CD4-positive, CD25-positive, alpha-beta regulatory T cell (primary cell): ENCODE data around the gene CTCFL. TPM values are rescaled to one million over a fixed set of nuclear protein-coding genes. Genes with fewer than 3 reads are reported as not detected.

Experiments used
- ATAC-seq, 2 donors: fragments of 150-1000 bp; cut with Tn5 transposase; one replicate each; pipeline ENCODE4 v1.10.0; 2021; ENCODE audit warnings: low read depth in 2 of 2, moderate number of reproducible peaks in 2 of 2, moderate library complexity in 1 of 2
- DNase-seq, 3 donors: peaks; one replicate each; pipeline versions ENCODE4 v3.0.0 to v3.0.0-alpha.2; 2012 to 2022; ENCODE audit warnings: mixed read lengths in 1 of 3
- H3K27ac ChIP-seq: one replicate; pipeline ENCODE4 v1.7.0; 2013; ENCODE audit warnings: mild to moderate bottlenecking, low read length; ENCODE audit not compliant: insufficient read depth, poor library complexity, severe bottlenecking
- H3K27me3 ChIP-seq: one replicate; pipeline ENCODE4 v1.7.0; 2013; ENCODE audit warnings: low read length; ENCODE audit not compliant: control insufficient read depth, insufficient read depth
- H3K36me3 ChIP-seq: one replicate; pipeline ENCODE4 v1.7.0; 2013; ENCODE audit warnings: mild to moderate bottlenecking, low read length, moderate library complexity; ENCODE audit not compliant: control insufficient read depth, insufficient read depth
- H3K4me1 ChIP-seq: 2 replicates; pipeline ENCODE4 v1.7.0; 2013; ENCODE audit warnings: mild to moderate bottlenecking, low read length; ENCODE audit not compliant: insufficient read depth, control insufficient read depth, poor library complexity, severe bottlenecking
- H3K4me3 ChIP-seq: one replicate; pipeline ENCODE4 v1.7.0; 2013; ENCODE audit warnings: low read depth, mild to moderate bottlenecking, low read length, moderate library complexity
- H3K9me3 ChIP-seq, 2 experiments: 1 replicate in 1 of 2; 2 replicates in 1 of 2; pipeline ENCODE4 v1.7.0; 2013; ENCODE audit warnings: low read length in 2 of 2, mild to moderate bottlenecking in 1 of 2, moderate library complexity in 1 of 2; ENCODE audit not compliant: control insufficient read depth in 2 of 2
- H3K27ac Mint-ChIP-seq, 3 donors: one replicate each; pipeline ENCODE4 v1.8.0; 2020 to 2022; ENCODE audit warnings: mild to moderate bottlenecking in 3 of 3, mixed read lengths in 3 of 3, moderate library complexity in 2 of 3
- H3K27me3 Mint-ChIP-seq: one replicate; pipeline ENCODE4 v1.8.0; 2022; ENCODE audit warnings: mild to moderate bottlenecking, mixed read lengths
- H3K36me3 Mint-ChIP-seq: one replicate; pipeline ENCODE4 v1.8.0; 2020; ENCODE audit warnings: mixed read lengths
- H3K4me1 Mint-ChIP-seq, 4 donors: one replicate each; pipeline ENCODE4 v1.8.0; 2020 to 2022; ENCODE audit warnings: mixed read lengths in 4 of 4, mild to moderate bottlenecking in 1 of 4
- H3K4me3 Mint-ChIP-seq, 4 donors: one replicate each; pipeline ENCODE4 v1.8.0; 2020 to 2022; ENCODE audit warnings: mild to moderate bottlenecking in 4 of 4, mixed read lengths in 4 of 4, moderate library complexity in 3 of 4
- H3K9me3 Mint-ChIP-seq, 7 donors: one replicate each; pipeline ENCODE4 v1.8.0; 2020 to 2022; ENCODE audit warnings: mixed read lengths in 7 of 7, mild to moderate bottlenecking in 3 of 7, moderate library complexity in 2 of 7
- polyA plus RNA-seq, 4 donors: library from polyadenylated mRNA; unstranded; fragments of 300-500 nt; fragmentation: Illumina TruSeq; gene quantifications; one replicate each; pipeline ENCODE4 v1.2.3, GENCODE V29; 2021
- total RNA-seq: library from RNA; stranded (reverse); gene quantifications from one replicate; pipeline ENCODE4 v1.2.3, GENCODE V29; 2022

CTCFL gene
- total and polyA plus RNA-seq, 5 donors from 2014 or later: not detected

DNA sequence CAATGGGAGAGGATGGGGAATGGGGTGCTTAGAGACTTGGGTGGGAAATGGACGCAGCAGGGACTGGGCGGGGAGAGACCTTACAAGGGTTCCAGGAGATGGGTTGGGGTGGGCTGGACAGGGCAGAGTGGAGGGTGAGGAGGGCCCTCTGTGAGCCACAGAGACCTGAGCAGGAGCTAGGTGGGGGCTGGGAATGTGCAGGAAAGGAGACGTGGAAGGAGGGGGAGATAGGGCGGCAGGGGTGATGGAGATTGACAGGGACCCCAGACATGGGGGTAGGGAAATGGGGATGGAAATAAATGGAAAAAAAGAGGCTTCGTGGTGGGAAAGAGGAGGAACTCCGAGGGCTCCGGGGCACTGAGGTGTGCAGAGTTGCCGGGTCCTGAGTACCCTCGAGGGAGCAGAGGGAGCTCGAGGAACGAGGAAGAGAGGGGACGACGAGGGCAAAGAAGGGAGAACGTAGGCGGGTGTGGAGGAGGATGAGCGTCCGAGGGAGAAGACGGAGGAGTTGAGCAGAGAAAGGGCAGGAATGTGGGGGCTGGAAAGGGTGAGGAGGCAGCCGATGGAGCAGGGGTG, 2.0 kb upstream of the CTCFL start:
- Histone ChIP-seq H3K4me1 (no peaks in the 10 kb centered on the region), H3K27ac (no peak overlapping the region), H3K36me3 (no peaks in the 10 kb centered on the region), H3K4me3 (no peak overlapping the region), H3K9me3 (no peaks in the 10 kb centered on the region), H3K27me3 (peaks cover 3% of the 10 kb centered on the region)
- peaks cover 0 to 2% (median 0%) of the 10 kb centered on the region in 7 donors for H3K9me3 Mint-ChIP-seq
- ATAC-seq: no peak
- no peak overlapping the region for H3K4me3 Mint-ChIP-seq
- no peak overlapping the region for H3K27ac Mint-ChIP-seq
- H3K36me3 Mint-ChIP-seq: no peaks in the 10 kb centered on the region
- no peaks in the 10 kb centered on the region for H3K27me3 Mint-ChIP-seq
- H3K4me1 Mint-ChIP-seq: peaks cover 0 to 6% (median 3%) of the 10 kb centered on the region in 4 donors
- DNase-seq: no peak

DNA sequence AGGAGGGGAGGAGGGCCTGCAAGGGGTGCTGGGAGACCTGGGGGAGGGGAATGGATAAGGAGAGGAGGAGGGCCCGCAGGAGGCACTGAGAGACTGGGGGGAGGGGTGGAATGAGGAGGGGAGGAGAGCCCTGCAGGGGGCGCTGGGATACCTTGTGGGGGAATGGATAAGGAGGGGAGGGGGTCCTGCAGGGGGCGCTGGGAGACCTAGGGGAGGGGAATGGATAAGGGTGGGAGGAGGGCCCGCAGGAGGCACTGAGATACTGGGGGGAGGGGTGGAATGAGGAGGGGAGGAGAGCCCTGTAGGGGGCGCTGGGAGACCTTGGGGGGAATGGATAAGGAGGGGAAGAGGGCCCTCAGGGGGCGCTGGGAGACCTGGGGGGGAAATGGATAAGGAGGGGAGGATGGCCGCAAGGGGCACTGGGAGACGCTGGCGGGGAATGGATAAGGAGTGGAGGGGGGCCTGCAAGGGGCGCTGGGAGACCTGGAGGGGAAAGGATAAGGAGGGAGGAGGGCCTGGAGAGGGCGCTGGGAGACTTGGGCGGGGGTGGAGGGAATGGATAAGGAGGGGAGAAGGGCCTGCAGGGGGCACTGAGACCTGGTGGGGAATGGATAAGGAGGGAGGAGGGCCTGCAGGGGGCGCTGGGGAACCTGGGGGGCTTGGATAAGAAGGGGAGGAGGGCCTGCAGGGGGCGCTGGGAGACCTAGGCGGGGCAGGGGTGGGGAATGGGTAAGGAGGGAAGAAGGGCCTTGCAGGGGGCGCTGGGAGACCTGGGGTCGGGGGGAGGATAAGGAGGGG, 1.3 kb upstream of the CTCFL start:
- H3K36me3 Mint-ChIP-seq: no peaks in the 10 kb centered on the region
- Histone ChIP-seq H3K27ac (no peak overlapping the region), H3K4me3 (no peak overlapping the region), H3K4me1 (no peaks in the 10 kb centered on the region), H3K36me3 (no peaks in the 10 kb centered on the region), H3K9me3 (no peaks in the 10 kb centered on the region), H3K27me3 (peaks cover 3% of the 10 kb centered on the region)
- no peak overlapping the region for H3K4me3 Mint-ChIP-seq
- H3K9me3 Mint-ChIP-seq: peaks cover 0 to 2% (median 0%) of the 10 kb centered on the region in 7 donors
- peaks cover 0 to 11% (median 3%) of the 10 kb centered on the region in 4 donors for H3K4me1 Mint-ChIP-seq
- H3K27ac Mint-ChIP-seq: no peak overlapping the region
- ATAC-seq: no peak
- H3K27me3 Mint-ChIP-seq: no peaks in the 10 kb centered on the region
- no peak for DNase-seq

DNA sequence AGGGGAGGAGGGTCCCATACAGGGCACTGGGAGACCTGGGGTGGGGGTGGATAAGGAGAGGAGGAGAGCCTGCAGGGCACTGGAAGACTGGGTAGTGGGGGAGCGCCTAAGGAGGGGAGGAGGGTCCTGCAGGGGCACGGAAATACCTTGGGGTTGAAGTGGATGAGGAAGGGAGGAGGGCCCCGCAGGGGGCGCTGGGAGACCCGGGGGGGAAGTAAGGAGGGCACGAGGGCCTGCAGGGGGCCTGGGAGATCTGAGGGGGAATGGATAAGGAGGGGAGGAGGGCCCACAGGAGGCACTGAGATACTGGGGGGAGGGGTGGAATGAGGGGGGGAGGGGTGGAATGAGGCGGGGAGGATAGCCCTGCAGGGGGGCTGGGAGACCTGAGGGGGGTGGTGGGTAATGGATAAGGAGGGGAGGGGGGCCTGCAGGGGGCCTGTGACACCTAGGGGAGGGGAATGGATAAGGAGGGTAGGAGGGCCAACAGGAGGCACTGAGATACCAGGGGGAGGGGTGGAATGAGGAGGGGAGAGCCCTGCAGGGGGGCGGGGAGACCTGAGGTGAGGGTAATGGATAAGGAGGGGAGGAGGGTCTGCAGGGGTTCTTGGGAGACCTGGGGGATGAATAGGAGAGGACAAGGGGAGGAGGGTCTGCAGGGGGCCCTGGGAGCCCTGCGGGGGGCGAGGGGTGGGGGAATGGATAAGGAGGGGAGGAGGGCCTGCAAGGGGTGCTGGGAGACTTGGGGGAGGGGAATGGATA, 567 bp upstream of the CTCFL start:
- ATAC-seq (no peak), DNase-seq (no peak)
- no peak overlapping the region for H3K4me3 ChIP-seq
- no peak overlapping the region for H3K27ac Mint-ChIP-seq
- H3K4me1 Mint-ChIP-seq: peaks cover 0 to 11% (median 3%) of the 10 kb centered on the region in 4 donors
- H3K36me3 Mint-ChIP-seq: no peaks in the 10 kb centered on the region
- H3K9me3 Mint-ChIP-seq: peaks cover 0 to 2% (median 0%) of the 10 kb centered on the region in 7 donors
- H3K4me3 Mint-ChIP-seq: no peak overlapping the region
- H3K27me3 ChIP-seq: peaks cover 3% of the 10 kb centered on the region
- no peaks in the 10 kb centered on the region for H3K4me1 ChIP-seq
- H3K9me3 ChIP-seq: no peaks in the 10 kb centered on the region
- no peak overlapping the region for H3K27ac ChIP-seq
- H3K36me3 ChIP-seq: no peaks in the 10 kb centered on the region
- no peaks in the 10 kb centered on the region for H3K27me3 Mint-ChIP-seq

DNA sequence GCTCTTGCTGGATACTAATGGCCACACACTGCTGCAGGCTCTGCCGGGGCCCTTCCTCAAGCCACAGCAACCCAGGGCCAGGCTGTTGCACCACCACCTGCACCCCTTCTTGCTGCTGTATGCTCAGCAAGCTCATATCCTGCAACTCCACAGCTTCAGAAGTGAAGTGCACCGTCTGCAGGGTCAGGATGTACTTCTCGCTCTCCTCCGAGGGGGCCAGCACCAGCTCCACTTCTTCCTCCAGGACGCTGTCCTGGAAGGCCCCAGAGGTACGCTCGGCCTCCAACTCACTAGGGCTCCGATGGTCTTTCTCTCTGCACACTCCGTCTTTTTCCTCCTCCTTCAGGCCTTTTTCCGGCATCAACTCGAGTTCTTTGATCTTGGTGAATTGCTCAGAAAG, 1.2 kb downstream of the CTCFL start:
- Mint-ChIP-seq H3K4me3 (no peak overlapping the region), H3K27me3 (no peaks in the 10 kb centered on the region), H3K36me3 (no peaks in the 10 kb centered on the region), H3K9me3 (peaks cover 0 to 2% (median 0%) of the 10 kb centered on the region in 7 donors), H3K27ac (no peak overlapping the region), H3K4me1 (peaks cover 0 to 11% (median 3%) of the 10 kb centered on the region in 4 donors)
- H3K27me3 ChIP-seq: no peaks in the 10 kb centered on the region
- DNase-seq: no peak
- no peak overlapping the region for H3K4me3 ChIP-seq
- ATAC-seq: no peak
- no peaks in the 10 kb centered on the region for H3K4me1 ChIP-seq
- no peak overlapping the region for H3K27ac ChIP-seq
- H3K9me3 ChIP-seq: no peaks in the 10 kb centered on the region
- H3K36me3 ChIP-seq: no peaks in the 10 kb centered on the region

DNA sequence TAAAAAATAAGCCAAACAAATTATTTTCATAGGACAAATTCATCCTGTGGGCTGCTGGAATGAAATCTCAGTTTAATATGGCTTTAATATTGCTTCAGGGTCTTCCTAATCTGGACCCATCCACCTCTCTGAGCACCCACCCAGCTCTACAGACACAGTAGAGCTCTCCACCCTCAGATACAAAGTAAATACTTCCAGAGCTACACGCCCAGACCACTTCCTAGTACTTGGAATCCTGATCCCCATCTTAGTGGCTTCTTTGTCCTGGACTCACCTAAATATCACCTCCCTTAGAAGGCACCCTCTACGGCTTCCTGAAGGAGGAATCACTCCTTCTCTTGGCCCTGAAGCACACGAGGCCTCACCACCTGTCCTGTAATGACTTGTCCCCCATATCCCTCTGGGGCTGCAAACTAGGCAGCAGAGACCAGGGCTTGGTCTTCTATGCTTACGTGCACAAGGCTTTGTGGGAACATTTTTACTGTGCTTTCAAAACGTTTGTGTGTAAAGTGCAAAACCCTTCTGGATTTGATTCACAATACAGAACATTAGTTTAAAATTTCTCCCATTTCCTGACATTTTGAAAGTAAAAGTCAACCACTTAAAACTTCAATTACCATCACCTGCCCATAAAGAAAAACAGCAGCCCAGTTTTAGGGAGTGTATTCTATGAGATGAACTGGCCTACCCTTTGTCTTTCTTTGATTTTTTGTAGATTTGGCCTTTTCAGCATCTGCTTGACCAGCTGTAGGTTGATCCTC, 2.4 kb downstream of the CTCFL start:
- no peak for ATAC-seq

DNA sequence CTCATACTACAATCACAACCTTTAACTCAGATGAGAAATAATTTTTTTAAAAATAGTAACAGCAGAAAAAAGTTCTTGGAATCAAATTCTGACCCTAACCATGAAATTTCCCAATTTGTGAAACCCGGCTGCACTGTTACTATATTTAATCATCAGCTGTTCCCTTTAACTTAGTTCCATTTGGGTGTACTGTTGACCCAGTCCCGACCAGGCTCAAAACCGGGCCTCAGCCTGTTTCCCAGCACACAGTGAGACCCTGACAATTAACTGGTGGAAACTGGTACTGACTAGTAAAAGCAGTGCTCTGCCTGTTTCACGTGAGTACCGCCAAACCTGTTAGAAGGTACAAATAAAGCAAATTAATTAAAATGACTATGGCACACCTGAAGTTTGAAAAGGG, 7.0 kb downstream of the CTCFL start:
- no peaks in the 10 kb centered on the region for H3K9me3 Mint-ChIP-seq
- ATAC-seq (no peak), DNase-seq (no peak)
- no peaks in the 10 kb centered on the region for H3K4me1 ChIP-seq
- peaks cover 0 to 7% (median 2%) of the 10 kb centered on the region in 4 donors for H3K4me1 Mint-ChIP-seq
- H3K27me3 Mint-ChIP-seq: peaks cover 9% of the 10 kb centered on the region
- H3K27me3 ChIP-seq: no peaks in the 10 kb centered on the region
- H3K4me3 Mint-ChIP-seq: no peak overlapping the region
- no peaks in the 10 kb centered on the region for H3K9me3 ChIP-seq
- no peak overlapping the region for H3K27ac ChIP-seq
- H3K4me3 ChIP-seq: no peak overlapping the region
- no peaks in the 10 kb centered on the region for H3K36me3 Mint-ChIP-seq
- H3K36me3 ChIP-seq: no peaks in the 10 kb centered on the region
- H3K27ac Mint-ChIP-seq: no peak overlapping the region

More for the DNA sequence above, 2.4 kb downstream of the CTCFL start:
- H3K36me3 ChIP-seq: no peaks in the 10 kb centered on the region
- no peak overlapping the region for H3K4me3 Mint-ChIP-seq
- H3K27me3 ChIP-seq: no peaks in the 10 kb centered on the region
- H3K9me3 ChIP-seq: no peaks in the 10 kb centered on the region
- H3K27ac ChIP-seq: no peak overlapping the region
- peak overlapping the region in 2 of 3 donors; percentile 7 to 33 for H3K27ac Mint-ChIP-seq
- H3K4me3 ChIP-seq: no peak overlapping the region
- no peaks in the 10 kb centered on the region for H3K27me3 Mint-ChIP-seq
- no peaks in the 10 kb centered on the region for H3K36me3 Mint-ChIP-seq
- peaks cover 0 to 11% (median 3%) of the 10 kb centered on the region in 4 donors for H3K4me1 Mint-ChIP-seq
- DNase-seq: no peak
- H3K4me1 ChIP-seq: no peaks in the 10 kb centered on the region
- peaks cover 0 to 2% (median 0%) of the 10 kb centered on the region in 7 donors for H3K9me3 Mint-ChIP-seq

DNA sequence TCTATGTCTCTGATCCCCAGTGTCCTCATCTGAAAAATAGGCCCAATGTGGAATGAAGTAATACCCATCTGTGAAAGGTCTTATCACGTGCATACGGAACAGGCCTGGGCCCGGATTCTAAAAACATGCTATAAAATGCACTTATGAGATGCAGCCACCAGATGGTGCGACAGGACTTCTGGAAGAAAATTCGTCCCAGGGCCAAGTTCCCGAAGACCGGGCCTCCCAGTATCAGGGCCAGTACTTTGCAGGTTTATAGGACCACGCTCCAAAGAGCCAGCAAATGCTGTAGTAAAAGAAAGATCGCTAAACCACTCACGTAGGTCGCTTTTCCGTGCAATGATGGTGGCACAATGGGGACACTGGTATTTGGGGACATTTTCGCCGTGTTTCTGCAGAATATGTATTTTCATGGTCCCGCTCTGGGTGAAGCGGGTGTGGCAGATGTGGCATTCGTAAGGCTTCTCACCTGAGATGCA, 10.6 kb downstream of the CTCFL start:
- H3K27ac Mint-ChIP-seq: no peak overlapping the region

More for the DNA sequence above, 10.6 kb downstream of the CTCFL start:
- Mint-ChIP-seq H3K27me3 (peaks cover 15% of the 10 kb centered on the region), H3K4me1 (peaks cover 0 to 2% (median 0%) of the 10 kb centered on the region in 4 donors), H3K9me3 (no peaks in the 10 kb centered on the region), H3K36me3 (no peaks in the 10 kb centered on the region), H3K4me3 (no peak overlapping the region)
- Histone ChIP-seq H3K9me3 (no peaks in the 10 kb centered on the region), H3K27ac (no peak overlapping the region), H3K4me3 (no peak overlapping the region), H3K27me3 (no peaks in the 10 kb centered on the region), H3K4me1 (no peaks in the 10 kb centered on the region), H3K36me3 (no peaks in the 10 kb centered on the region)
- no peak for ATAC-seq
- DNase-seq: peak in 1 of 3 donors; percentile 37
